H1 (cell line): ENCODE results near the gene OGFOD1. TPM values are rescaled to one million over a fixed set of nuclear protein-coding genes. Genes with fewer than 3 reads are reported as not detected.

Experiments used
- EGR1 ChIP-seq: IDR thresholded peaks from 2 replicates; pipeline ENCODE4 v1.6.1; 2011; ENCODE audit warnings: low read depth, low read length, borderline replicate concordance
- GABPA ChIP-seq: IDR thresholded peaks from 2 replicates; pipeline ENCODE4 v1.6.1; 2011; ENCODE audit warnings: mild to moderate bottlenecking, low read length, moderate library complexity, borderline replicate concordance; ENCODE audit not compliant: insufficient read depth
- NRF1 ChIP-seq: IDR thresholded peaks from 2 replicates; pipeline ENCODE4 v1.6.1; 2011; ENCODE audit warnings: mild to moderate bottlenecking, low read depth, low read length, improper control_type of control experiment
- POU5F1 ChIP-seq: IDR thresholded peaks from 2 replicates; pipeline ENCODE4 v1.6.1; 2011; ENCODE audit warnings: low read depth, mild to moderate bottlenecking, low read length, moderate library complexity
- ZNF274 ChIP-seq: IDR thresholded peaks from 2 replicates; pipeline ENCODE4 v1.7.0; 2012; ENCODE audit warnings: low read length, borderline replicate concordance; ENCODE audit errors: extremely low read depth
- polyA plus RNA-seq, 7 experiments: library from polyadenylated mRNA; depleted of rRNA in 3 of 7; stranded (reverse) in 5 of 7; unstranded in 2 of 7; fragments of >200 nt in 5 of 7; fragments of 200-250 nt in 2 of 7; gene quantifications; 1 replicate in 5 of 7; 2 replicates in 1 of 7; 4 replicates in 1 of 7; pipeline versions ENCODE4 v1.2.1 to v1.2.3, GENCODE V29; 2011 to 2013; ENCODE audit warnings: missing spikeins in 2 of 7, mixed read lengths in 2 of 7
- total RNA-seq: library from RNA; stranded (reverse); fragmentation: NEBNext Ultra II Directional; extraction: Animal tissue kit (Norgen Biotek cat#: 25700); gene quantifications from 2 replicates; pipeline ENCODE4 v1.2.1, GENCODE V29; 2021
- TF ChIP-seq, protein P1 (sequence below), 3 experiments: IDR thresholded peaks; 1 replicate in 2 of 3; 2 replicates in 1 of 3; pipeline versions ENCODE4 v1.5.1 to v1.6.1; 2011; ENCODE audit warnings: low read length in 3 of 3, mild to moderate bottlenecking in 3 of 3, inconsistent platforms in 2 of 3, low read depth in 1 of 3, moderate library complexity in 1 of 3; ENCODE audit not compliant: insufficient read depth in 1 of 3; ENCODE audit errors: control extremely low read depth in 1 of 3

OGFOD1 gene
- total and polyA plus RNA-seq, 2 of the 8 experiments (the other 6 are each of a cell fraction or from before 2014, with no cell fraction given) = 24.6 to 61.4 TPM

- TF ChIP-seq, protein P1, sequence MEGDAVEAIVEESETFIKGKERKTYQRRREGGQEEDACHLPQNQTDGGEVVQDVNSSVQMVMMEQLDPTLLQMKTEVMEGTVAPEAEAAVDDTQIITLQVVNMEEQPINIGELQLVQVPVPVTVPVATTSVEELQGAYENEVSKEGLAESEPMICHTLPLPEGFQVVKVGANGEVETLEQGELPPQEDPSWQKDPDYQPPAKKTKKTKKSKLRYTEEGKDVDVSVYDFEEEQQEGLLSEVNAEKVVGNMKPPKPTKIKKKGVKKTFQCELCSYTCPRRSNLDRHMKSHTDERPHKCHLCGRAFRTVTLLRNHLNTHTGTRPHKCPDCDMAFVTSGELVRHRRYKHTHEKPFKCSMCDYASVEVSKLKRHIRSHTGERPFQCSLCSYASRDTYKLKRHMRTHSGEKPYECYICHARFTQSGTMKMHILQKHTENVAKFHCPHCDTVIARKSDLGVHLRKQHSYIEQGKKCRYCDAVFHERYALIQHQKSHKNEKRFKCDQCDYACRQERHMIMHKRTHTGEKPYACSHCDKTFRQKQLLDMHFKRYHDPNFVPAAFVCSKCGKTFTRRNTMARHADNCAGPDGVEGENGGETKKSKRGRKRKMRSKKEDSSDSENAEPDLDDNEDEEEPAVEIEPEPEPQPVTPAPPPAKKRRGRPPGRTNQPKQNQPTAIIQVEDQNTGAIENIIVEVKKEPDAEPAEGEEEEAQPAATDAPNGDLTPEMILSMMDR (IDR thresholded peaks at IDR 0.05; ENCODE audit: control extremely low read depth in 1 of 3, insufficient read depth in 1 of 3, low read depth in 1 of 3, low read length in 3 of 3) = no peak
- TF ChIP-seq EGR1 (no peak), ZNF274 (no peak), NRF1 (no peak), POU5F1 (no peak), GABPA (no peak)
These were observed 29.6 kb downstream of the OGFOD1 start (continued) for GRCh38 chr16:56480776-56481467.
